Epithelial cell of proximal tubule (primary cell): ENCODE results near the gene ZNF804B. TPM values are rescaled to one million over a fixed set of nuclear protein-coding genes. Genes with fewer than 3 reads are reported as not detected.

Source experiments
- DNase-seq: peaks from one replicate; pipeline ENCODE4 v3.0.0-alpha.2; 2011; ENCODE audit warnings: low read depth
- H3K4me3 ChIP-seq: 2 replicates; pipeline ENCODE4 v1.5.1; 2011; ENCODE audit warnings: low read depth, mild to moderate bottlenecking, low read length
- CTCF ChIP-seq: conservative IDR thresholded peaks from 2 replicates; pipeline ENCODE4 v1.5.1; 2012; ENCODE audit warnings: low read depth, mild to moderate bottlenecking, low read length
- total RNA-seq: library from RNA; depleted of rRNA; stranded (reverse); fragments of >200 nt; gene quantifications from 2 replicates; pipeline ENCODE4 v1.2.3, GENCODE V29; 2015

The ZNF804B gene
- total RNA-seq, 1 donor from 2014 or later: not detected

GRCh38 chr7:89060234-89060633 is 300.7 kb downstream of the ZNF804B start:
- DNase-seq: no peak
- H3K4me3 ChIP-seq: no peak overlapping the region
- TF ChIP-seq CTCF: no peak

GRCh38 chr7:89064831-89065230 is 305.3 kb downstream of the ZNF804B start:
- no peak overlapping the region for H3K4me3 ChIP-seq
- DNase-seq: no peak
- TF ChIP-seq CTCF: no peak

- no peak for TF ChIP-seq CTCF
- no peak for DNase-seq
Observed at GRCh38 chr7:89067048-89067447, 307.5 kb downstream of the ZNF804B start.

GRCh38 chr7:89072081-89072480 is 312.6 kb downstream of the ZNF804B start:
- no peak for TF ChIP-seq CTCF
- DNase-seq: no peak
- H3K4me3 ChIP-seq: no peak overlapping the region

More at GRCh38 chr7:89067048-89067447, 307.5 kb downstream of the ZNF804B start:
- H3K4me3 ChIP-seq: no peak overlapping the region

- no peak for TF ChIP-seq CTCF
- H3K4me3 ChIP-seq: no peak overlapping the region
- no peak for DNase-seq
Observed at GRCh38 chr7:89073776-89074175, 314.3 kb downstream of the ZNF804B start.

- no peak overlapping the region for H3K4me3 ChIP-seq
- no peak for DNase-seq
- no peak for TF ChIP-seq CTCF
Observed at GRCh38 chr7:89077992-89078391, 318.5 kb downstream of the ZNF804B start.

GRCh38 chr7:89085580-89085979 is 326.1 kb downstream of the ZNF804B start:
- DNase-seq: no peak

More at GRCh38 chr7:89085580-89085979, 326.1 kb downstream of the ZNF804B start:
- TF ChIP-seq CTCF: no peak
- no peak overlapping the region for H3K4me3 ChIP-seq
